ENCODE results near the gene GLS2. TPM values are rescaled to one million over a fixed set of nuclear protein-coding genes. Genes with fewer than 3 reads are reported as not detected.

Gene GLS2
- polyA plus RNA-seq, 2 of the 4 experiments (the other 2 are of a cell fraction): 0.36 to 0.44 TPM

DNA sequence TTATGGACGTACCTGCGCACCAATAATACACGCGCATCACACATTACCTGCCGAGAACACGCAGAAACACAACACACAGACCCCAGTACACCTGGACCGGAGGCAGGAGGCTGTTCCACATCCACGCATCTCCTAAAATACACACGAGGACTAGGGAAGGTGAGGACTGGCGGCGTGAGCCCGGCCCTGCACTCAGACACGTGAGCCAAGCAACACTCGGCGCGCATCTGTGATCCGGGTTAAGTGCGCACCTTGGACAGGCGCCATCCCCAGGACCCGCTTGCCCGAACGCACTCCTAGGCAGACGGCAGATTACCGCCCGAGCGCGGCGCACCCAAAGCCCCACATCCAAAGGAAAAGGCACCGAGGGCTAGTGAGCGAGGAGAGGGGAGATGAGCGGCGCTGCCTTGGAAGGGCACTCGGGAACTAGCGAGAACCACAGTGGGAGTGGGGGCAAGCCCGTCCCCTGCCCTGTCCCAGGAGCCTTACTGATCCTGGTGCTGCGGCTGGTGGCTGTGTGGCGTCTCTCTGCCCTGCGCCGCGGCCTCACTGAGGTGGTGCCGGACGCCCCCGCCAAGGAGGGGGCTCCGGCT, 417 bp downstream of the GLS2 start (continued):
- TF ChIP-seq HDAC2 (IDR thresholded peaks at IDR 0.05): no peak
- TF ChIP-seq NFE2L2 (conservative IDR thresholded peaks at IDR 0.05; ENCODE audit: low read length): no peak
- TF ChIP-seq MAFK (IDR thresholded peaks at IDR 0.05; ENCODE audit: partially characterized antibody): no peak
- no peak for TF ChIP-seq MYC (IDR thresholded peaks at IDR 0.05; ENCODE audit: borderline replicate concordance, low read length)

DNA sequence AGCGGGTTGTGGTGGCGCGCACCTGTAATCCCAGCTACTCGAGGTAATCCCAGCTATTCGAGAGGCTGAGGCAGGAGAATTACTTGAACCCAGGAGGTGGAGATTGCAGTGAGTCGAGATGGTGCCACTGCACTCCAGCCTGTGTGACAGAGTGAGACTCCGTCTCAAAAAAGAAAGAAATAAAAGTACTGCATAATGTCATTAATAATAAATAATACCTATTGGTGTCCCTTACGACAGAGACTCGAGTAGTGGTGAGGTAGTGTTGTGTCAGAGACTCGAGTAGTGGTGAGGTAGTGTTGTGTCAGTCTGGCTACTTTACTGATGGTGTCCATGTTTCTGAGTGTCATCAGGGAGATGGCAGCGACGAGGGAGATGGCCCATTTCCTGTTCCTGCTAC, 1.3 kb downstream of the GLS2 start:
- no peaks in the 10 kb centered on the region for H3K9me3 ChIP-seq
- no peak; a peak in 1 of 6 replicates for ATAC-seq
- peaks cover 8% of the 10 kb centered on the region; the same call in 2 of the 3 replicates for H3K4me1 ChIP-seq
- ChIA-PET CTCF (no interaction called here), POLR2A (no interaction called here)
- no peak overlapping the region for H3K4me3 ChIP-seq
- WGBS (ENCODE audit: missing lambda C conversion rate): 87% methylated on average over 12 of the region's 12 CpGs
- FAIRE-seq: no peak
- no peak for DNase-seq (ENCODE audit: low read depth in 1 of 2, low spot score in 1 of 2)
- TF ChIP-seq, protein P1, sequence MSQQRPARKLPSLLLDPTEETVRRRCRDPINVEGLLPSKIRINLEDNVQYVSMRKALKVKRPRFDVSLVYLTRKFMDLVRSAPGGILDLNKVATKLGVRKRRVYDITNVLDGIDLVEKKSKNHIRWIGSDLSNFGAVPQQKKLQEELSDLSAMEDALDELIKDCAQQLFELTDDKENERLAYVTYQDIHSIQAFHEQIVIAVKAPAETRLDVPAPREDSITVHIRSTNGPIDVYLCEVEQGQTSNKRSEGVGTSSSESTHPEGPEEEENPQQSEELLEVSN (IDR thresholded peaks at IDR 0.05; ENCODE audit: borderline replicate concordance, low read depth): no peak
- TF ChIP-seq RNF2 (IDR thresholded peaks at IDR 0.05; ENCODE audit: borderline replicate concordance, low read depth) (no peak), ZFP36 (IDR thresholded peaks at IDR 0.05; ENCODE audit: borderline replicate concordance, partially characterized antibody) (no peak), CEBPB (IDR thresholded peaks at IDR 0.05) (no peak), KDM5A (IDR thresholded peaks at IDR 0.05) (no peak), MYC (IDR thresholded peaks at IDR 0.05; ENCODE audit: borderline replicate concordance, low read length) (no peak), FOSL2 (IDR thresholded peaks at IDR 0.05) (no peak), FOSL2 (CRISPR knock-in tag; IDR thresholded peaks at IDR 0.05) (no peak), NPAS2 (CRISPR knock-in tag; IDR thresholded peaks at IDR 0.05; ENCODE audit: borderline replicate concordance) (no peak), HOXB5 (CRISPR knock-in tag; IDR thresholded peaks at IDR 0.05) (no peak), NFE2L2 (conservative IDR thresholded peaks at IDR 0.05; ENCODE audit: low read length) (no peak), POLR2A (IDR thresholded peaks at IDR 0.05; ENCODE audit: low read length) (no peak), MAZ (IDR thresholded peaks at IDR 0.05; ENCODE audit: borderline replicate concordance, low read depth, low read length) (no peak), RARB (CRISPR knock-in tag; IDR thresholded peaks at IDR 0.05) (no peak)
- TF ChIP-seq, protein P2, sequence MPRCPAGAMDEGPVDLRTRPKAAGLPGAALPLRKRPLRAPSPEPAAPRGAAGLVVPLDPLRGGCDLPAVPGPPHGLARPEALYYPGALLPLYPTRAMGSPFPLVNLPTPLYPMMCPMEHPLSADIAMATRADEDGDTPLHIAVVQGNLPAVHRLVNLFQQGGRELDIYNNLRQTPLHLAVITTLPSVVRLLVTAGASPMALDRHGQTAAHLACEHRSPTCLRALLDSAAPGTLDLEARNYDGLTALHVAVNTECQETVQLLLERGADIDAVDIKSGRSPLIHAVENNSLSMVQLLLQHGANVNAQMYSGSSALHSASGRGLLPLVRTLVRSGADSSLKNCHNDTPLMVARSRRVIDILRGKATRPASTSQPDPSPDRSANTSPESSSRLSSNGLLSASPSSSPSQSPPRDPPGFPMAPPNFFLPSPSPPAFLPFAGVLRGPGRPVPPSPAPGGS (IDR thresholded peaks at IDR 0.05): no peak
- TF ChIP-seq, protein P3, sequence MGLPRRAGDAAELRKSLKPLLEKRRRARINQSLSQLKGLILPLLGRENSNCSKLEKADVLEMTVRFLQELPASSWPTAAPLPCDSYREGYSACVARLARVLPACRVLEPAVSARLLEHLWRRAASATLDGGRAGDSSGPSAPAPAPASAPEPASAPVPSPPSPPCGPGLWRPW (IDR thresholded peaks at IDR 0.05): no peak
- TF ChIP-seq, protein P4, sequence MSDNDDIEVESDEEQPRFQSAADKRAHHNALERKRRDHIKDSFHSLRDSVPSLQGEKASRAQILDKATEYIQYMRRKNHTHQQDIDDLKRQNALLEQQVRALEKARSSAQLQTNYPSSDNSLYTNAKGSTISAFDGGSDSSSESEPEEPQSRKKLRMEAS (IDR thresholded peaks at IDR 0.05): no peak
- H3K27ac ChIP-seq: no peak overlapping the region
- no peak overlapping the region for H3K4me2 ChIP-seq

DNA sequence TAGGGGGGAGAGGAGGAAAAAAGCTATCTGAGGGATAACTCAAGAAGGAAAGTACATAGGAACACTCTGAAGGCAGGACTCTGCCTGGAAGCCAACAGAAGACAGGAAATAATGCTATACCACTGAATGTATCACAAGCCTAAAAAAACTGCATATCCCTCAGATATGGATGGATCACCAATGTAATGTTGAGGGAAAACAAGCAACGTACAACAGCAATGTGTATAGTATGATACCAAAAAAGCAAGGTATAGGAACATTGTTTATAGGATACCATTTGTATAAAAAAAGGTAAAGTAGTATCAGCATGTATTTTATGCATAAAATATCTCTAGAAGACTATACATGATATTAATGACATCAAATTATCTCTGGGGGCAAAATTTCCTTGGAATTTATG, 3.4 kb downstream of the GLS2 start:
- TF ChIP-seq POLR2A (IDR thresholded peaks at IDR 0.05; ENCODE audit: low read length) (no peak), JUN (IDR thresholded peaks at IDR 0.05) (no peak), TFCP2L1 (CRISPR knock-in tag; IDR thresholded peaks at IDR 0.05) (no peak), CHD4 (IDR thresholded peaks at IDR 0.05; ENCODE audit: borderline replicate concordance) (no peak)
- TF ChIP-seq, protein P1 (IDR thresholded peaks at IDR 0.05; ENCODE audit: borderline replicate concordance, low read depth): no peak
- no peak for ATAC-seq
- POLR2A ChIA-PET: no interaction called here
- 34% methylated on average over 1 of the region's 1 CpG for WGBS (ENCODE audit: missing lambda C conversion rate)
- FAIRE-seq: no peak
- CTCF ChIA-PET: interaction anchor here (0.9 to 2.6 kb wide), 4 partner anchors 9 to 38 kb away, joined by 3 to 8 read pairs (median 4); partner anchors contain the start of gene SPRYD4
- Histone ChIP-seq H3K27ac (no peak overlapping the region), H3K4me3 (no peak overlapping the region), H3K9me3 (no peaks in the 10 kb centered on the region), H3K4me1 (peaks cover 8% of the 10 kb centered on the region; the same call in 2 of the 3 replicates), H3K4me2 (no peak overlapping the region)
- no peak for DNase-seq (ENCODE audit: low read depth in 1 of 2, low spot score in 1 of 2)

Measured in A549 (cell line).